ENCODE measurements around the gene ZC3H14. TPM values are rescaled to one million over a fixed set of nuclear protein-coding genes. Genes with fewer than 3 reads are reported as not detected.

Gene ZC3H14
- total RNA-seq, 1 experiment from 2014 or later, result 66.2 TPM

DNA sequence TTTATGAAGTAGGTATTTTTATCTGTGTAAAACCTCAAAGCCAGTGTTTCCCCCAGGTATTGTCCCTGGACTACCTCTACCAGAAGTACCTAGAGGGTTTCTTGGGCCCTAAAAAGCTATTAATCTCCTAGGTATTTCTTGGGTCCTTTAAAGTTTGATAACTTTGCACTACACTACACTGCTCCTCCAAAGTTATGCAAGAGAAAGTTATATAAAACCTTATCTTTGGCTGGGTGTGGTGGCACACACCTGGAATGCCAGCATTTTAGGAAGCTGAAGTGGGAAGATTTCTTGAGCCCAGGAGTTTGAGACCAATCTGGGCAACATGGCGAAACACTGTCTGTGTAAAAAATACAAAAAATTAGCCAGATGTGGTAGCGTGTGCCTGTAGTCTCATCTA is 42.9 kb upstream of the ZC3H14 start:
- H4K20me1 ChIP-seq (ENCODE audit: insufficient read depth), result no peaks in the 10 kb centered on the region
- no peak for ATAC-seq
- RAD21 ChIA-PET (ENCODE audit: low non-redundant PET in 1 of 2, low total read pairs in 2 of 2, uncharacterized antibody in 2 of 2, unreplicated experiment in 2 of 2), result no interaction called here
- H3K9me2 ChIP-seq (ENCODE audit: insufficient read depth), result no peaks in the 10 kb centered on the region
- no peak for DNase-seq (ENCODE audit: low read depth, low spot score)
- no peak overlapping the region for H3K4me3 ChIP-seq (replicated peaks in 1 of 2; ENCODE audit: low read depth in 1 of 2, low read length in 2 of 2)
- no peaks in the 10 kb centered on the region for H3K9me3 ChIP-seq (ENCODE audit: control insufficient read depth in 1 of 2, insufficient read depth in 1 of 2, low read depth in 1 of 2, low read length in 2 of 2)
- no peak overlapping the region for H2AFZ ChIP-seq (ENCODE audit: low read depth, low read length, poor library complexity, severe bottlenecking)
- CTCF ChIA-PET, result no interaction called here
- intact Hi-C loops (cut with micrococcal nuclease), result no loop called here
- no peak overlapping the region for H3K4me2 ChIP-seq (ENCODE audit: low read length)
- no peaks in the 10 kb centered on the region for H3K4me1 ChIP-seq (ENCODE audit: control insufficient read depth in 1 of 2, insufficient read depth in 2 of 2, low read length in 2 of 2)
- no peak overlapping the region for H3K27ac ChIP-seq (ENCODE audit: low read depth, low read length)
- BruUV-seq (replicated peaks), result no TSS peak
- no peaks in the 10 kb centered on the region for H3K36me3 ChIP-seq (ENCODE audit: control insufficient read depth in 1 of 2, insufficient read depth in 2 of 2, low read length in 2 of 2)
- POLR2A ChIA-PET, result no interaction called here
- TF ChIP-seq EZH2phosphoT487 (IDR thresholded peaks at IDR 0.05; ENCODE audit: borderline replicate concordance), result no peak
- no peak for TF ChIP-seq ELF1 (IDR thresholded peaks at IDR 0.05; ENCODE audit: borderline replicate concordance, low read depth)
- no peak for TF ChIP-seq CBX3 (IDR thresholded peaks at IDR 0.05; ENCODE audit: low read depth)
- TF ChIP-seq TCF7L2 (IDR thresholded peaks at IDR 0.05; ENCODE audit: borderline replicate concordance, extremely low read depth, insufficient read depth, insufficient read length), result no peak
- TF ChIP-seq POLR2A (IDR thresholded peaks at IDR 0.05; ENCODE audit: borderline replicate concordance, extremely low read depth, insufficient read depth, insufficient read length), result no peak
- TF ChIP-seq FOSL1 (IDR thresholded peaks at IDR 0.05; ENCODE audit: low read depth), result no peak
- TF ChIP-seq, protein P1, sequence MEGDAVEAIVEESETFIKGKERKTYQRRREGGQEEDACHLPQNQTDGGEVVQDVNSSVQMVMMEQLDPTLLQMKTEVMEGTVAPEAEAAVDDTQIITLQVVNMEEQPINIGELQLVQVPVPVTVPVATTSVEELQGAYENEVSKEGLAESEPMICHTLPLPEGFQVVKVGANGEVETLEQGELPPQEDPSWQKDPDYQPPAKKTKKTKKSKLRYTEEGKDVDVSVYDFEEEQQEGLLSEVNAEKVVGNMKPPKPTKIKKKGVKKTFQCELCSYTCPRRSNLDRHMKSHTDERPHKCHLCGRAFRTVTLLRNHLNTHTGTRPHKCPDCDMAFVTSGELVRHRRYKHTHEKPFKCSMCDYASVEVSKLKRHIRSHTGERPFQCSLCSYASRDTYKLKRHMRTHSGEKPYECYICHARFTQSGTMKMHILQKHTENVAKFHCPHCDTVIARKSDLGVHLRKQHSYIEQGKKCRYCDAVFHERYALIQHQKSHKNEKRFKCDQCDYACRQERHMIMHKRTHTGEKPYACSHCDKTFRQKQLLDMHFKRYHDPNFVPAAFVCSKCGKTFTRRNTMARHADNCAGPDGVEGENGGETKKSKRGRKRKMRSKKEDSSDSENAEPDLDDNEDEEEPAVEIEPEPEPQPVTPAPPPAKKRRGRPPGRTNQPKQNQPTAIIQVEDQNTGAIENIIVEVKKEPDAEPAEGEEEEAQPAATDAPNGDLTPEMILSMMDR (IDR thresholded peaks at IDR 0.05 in 2 of 3, conservative IDR thresholded peaks at IDR 0.05 in 1 of 3; ENCODE audit: borderline replicate concordance in 1 of 3, insufficient read depth in 1 of 3, low read depth in 2 of 3, low read length in 2 of 3), result no peak
- TF ChIP-seq POLR2AphosphoS5 (IDR thresholded peaks at IDR 0.05; ENCODE audit: low read depth, low read length), result no peak
- TF ChIP-seq, protein P2, sequence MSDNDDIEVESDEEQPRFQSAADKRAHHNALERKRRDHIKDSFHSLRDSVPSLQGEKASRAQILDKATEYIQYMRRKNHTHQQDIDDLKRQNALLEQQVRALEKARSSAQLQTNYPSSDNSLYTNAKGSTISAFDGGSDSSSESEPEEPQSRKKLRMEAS (IDR thresholded peaks at IDR 0.05), result no peak
- no peak for TF ChIP-seq ZNF274 (IDR thresholded peaks at IDR 0.05; ENCODE audit: low read depth, low read length)
- TF ChIP-seq YY1 (IDR thresholded peaks at IDR 0.05; ENCODE audit: extremely low read depth, insufficient replicate concordance, low read depth, low read length), result no peak
- TF ChIP-seq, protein P3, sequence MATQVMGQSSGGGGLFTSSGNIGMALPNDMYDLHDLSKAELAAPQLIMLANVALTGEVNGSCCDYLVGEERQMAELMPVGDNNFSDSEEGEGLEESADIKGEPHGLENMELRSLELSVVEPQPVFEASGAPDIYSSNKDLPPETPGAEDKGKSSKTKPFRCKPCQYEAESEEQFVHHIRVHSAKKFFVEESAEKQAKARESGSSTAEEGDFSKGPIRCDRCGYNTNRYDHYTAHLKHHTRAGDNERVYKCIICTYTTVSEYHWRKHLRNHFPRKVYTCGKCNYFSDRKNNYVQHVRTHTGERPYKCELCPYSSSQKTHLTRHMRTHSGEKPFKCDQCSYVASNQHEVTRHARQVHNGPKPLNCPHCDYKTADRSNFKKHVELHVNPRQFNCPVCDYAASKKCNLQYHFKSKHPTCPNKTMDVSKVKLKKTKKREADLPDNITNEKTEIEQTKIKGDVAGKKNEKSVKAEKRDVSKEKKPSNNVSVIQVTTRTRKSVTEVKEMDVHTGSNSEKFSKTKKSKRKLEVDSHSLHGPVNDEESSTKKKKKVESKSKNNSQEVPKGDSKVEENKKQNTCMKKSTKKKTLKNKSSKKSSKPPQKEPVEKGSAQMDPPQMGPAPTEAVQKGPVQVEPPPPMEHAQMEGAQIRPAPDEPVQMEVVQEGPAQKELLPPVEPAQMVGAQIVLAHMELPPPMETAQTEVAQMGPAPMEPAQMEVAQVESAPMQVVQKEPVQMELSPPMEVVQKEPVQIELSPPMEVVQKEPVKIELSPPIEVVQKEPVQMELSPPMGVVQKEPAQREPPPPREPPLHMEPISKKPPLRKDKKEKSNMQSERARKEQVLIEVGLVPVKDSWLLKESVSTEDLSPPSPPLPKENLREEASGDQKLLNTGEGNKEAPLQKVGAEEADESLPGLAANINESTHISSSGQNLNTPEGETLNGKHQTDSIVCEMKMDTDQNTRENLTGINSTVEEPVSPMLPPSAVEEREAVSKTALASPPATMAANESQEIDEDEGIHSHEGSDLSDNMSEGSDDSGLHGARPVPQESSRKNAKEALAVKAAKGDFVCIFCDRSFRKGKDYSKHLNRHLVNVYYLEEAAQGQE (IDR thresholded peaks at IDR 0.05; ENCODE audit: low read depth), result no peak
- TF ChIP-seq SP1 (IDR thresholded peaks at IDR 0.05; ENCODE audit: low read depth), result no peak
- TF ChIP-seq CEBPB (IDR thresholded peaks at IDR 0.05; ENCODE audit: low read depth), result no peak
- no peak for TF ChIP-seq RAD21 (IDR thresholded peaks at IDR 0.05; ENCODE audit: low read depth)
- no peak for TF ChIP-seq EZH2 (IDR thresholded peaks at IDR 0.05)
- no peak for TF ChIP-seq ZFX (IDR thresholded peaks at IDR 0.05)
- TF ChIP-seq SIN3A (IDR thresholded peaks at IDR 0.05; ENCODE audit: low read depth), result no peak
- TF ChIP-seq SRF (IDR thresholded peaks at IDR 0.05; ENCODE audit: low read depth), result no peak
- no peak overlapping the region for H3K9ac ChIP-seq (ENCODE audit: low read length)
- H3K27me3 ChIP-seq (ENCODE audit: insufficient read depth, low read length), result no peaks in the 10 kb centered on the region
- H3K79me2 ChIP-seq (ENCODE audit: insufficient read depth, low read length), result no peaks in the 10 kb centered on the region
